H1 (cell line): ENCODE data around the gene RSPO3. TPM values are rescaled to one million over a fixed set of nuclear protein-coding genes. Genes with fewer than 3 reads are reported as not detected.

Experiments used
- CTCF ChIA-PET: fragments of 300-600 bp; sonication (Branson Sonifier 250); formaldehyde crosslinking; loops from one replicate; lab custom pipeline; 2021; ENCODE audit not compliant: partially characterized antibody; lab: Charles Lee
- POLR2A ChIA-PET: fragments of 300-600 bp; sonication (Branson Sonifier 250); formaldehyde crosslinking; loops from one replicate; lab custom pipeline; 2021; ENCODE audit warnings: inconsistent platforms; ENCODE audit not compliant: partially characterized antibody; lab: Charles Lee
- DNase-seq, 2 experiments: peaks; one replicate each; pipeline versions ENCODE4 v3.0.0 to v3.0.0-alpha.2; 2010 to 2022; ENCODE audit warnings: low spot score in 2 of 2, low read depth in 1 of 2, mixed read lengths in 1 of 2
- FAIRE-seq: peaks from 2 replicates; lab custom pipeline; 2011; peaks lifted over from hg19 to GRCh38; lab: Jason Lieb, UNC
- H2AFZ ChIP-seq: 2 replicates; pipeline ENCODE4 v1.8.1; 2012; ENCODE audit warnings: low read length, inconsistent platforms
- H2AK5ac ChIP-seq: 2 replicates; pipeline ENCODE4 v1.6.1; 2013; ENCODE audit warnings: low read depth, low read length
- H2BK120ac ChIP-seq: replicated peaks from 2 replicates; pipeline ENCODE3; 2013; ENCODE audit warnings: low read depth, low read length, inconsistent platforms
- H2BK12ac ChIP-seq: 2 replicates; pipeline ENCODE4 v1.6.1; 2013; ENCODE audit warnings: low read depth, low read length
- H2BK15ac ChIP-seq: 2 replicates; pipeline ENCODE4 v1.6.1; 2013; ENCODE audit warnings: low read length
- H2BK20ac ChIP-seq: 2 replicates; pipeline ENCODE4 v1.6.1; 2013; ENCODE audit warnings: low read length
- H2BK5ac ChIP-seq: 2 replicates; pipeline ENCODE4 v1.6.1; 2013; ENCODE audit warnings: low read depth, low read length
- H3K14ac ChIP-seq: 2 replicates; pipeline ENCODE4 v1.6.1; 2013; ENCODE audit warnings: inconsistent platforms; ENCODE audit not compliant: insufficient read length
- H3K18ac ChIP-seq: 2 replicates; pipeline ENCODE4 v1.6.1; 2013; ENCODE audit warnings: low read length; ENCODE audit errors: extremely low read depth
- H3K23ac ChIP-seq: 2 replicates; pipeline ENCODE4 v1.6.1; 2013; ENCODE audit warnings: inconsistent platforms; ENCODE audit not compliant: insufficient read length
- H3K23me2 ChIP-seq: 2 replicates; pipeline ENCODE4 v1.6.1; 2013; ENCODE audit warnings: low read depth, low read length
- H3K27ac ChIP-seq: 2 replicates; pipeline ENCODE4 v1.6.1; 2011; ENCODE audit warnings: low read depth, low read length, inconsistent platforms
- H3K27me3 ChIP-seq, 4 experiments: replicated peaks in 1 of 4; 1 replicate in 1 of 4; 2 replicates in 3 of 4; pipeline versions ENCODE4 v1.6.1 to v1.8.1; 2011 to 2013; ENCODE audit warnings: low read length in 3 of 4, mild to moderate bottlenecking in 3 of 4, inconsistent platforms in 2 of 4, mixed read lengths in 2 of 4, moderate library complexity in 1 of 4; ENCODE audit not compliant: control insufficient read depth in 3 of 4, insufficient read depth in 3 of 4; ENCODE audit errors: extremely low read depth in 1 of 4
- H3K36me3 ChIP-seq, 4 experiments: 2 replicates each; pipeline versions ENCODE4 v1.6.1 to v1.8.1; 2011 to 2013; ENCODE audit warnings: mild to moderate bottlenecking in 4 of 4, low read length in 3 of 4, moderate library complexity in 2 of 4, control low read depth in 1 of 4, inconsistent platforms in 1 of 4; ENCODE audit not compliant: insufficient read depth in 4 of 4, control insufficient read depth in 2 of 4
- H3K4ac ChIP-seq: replicated peaks from 2 replicates; pipeline ENCODE3; 2013; ENCODE audit warnings: low read length, low read depth, mixed read lengths, inconsistent platforms; ENCODE audit not compliant: insufficient read length
- H3K4me1 ChIP-seq, 4 experiments: replicated peaks in 1 of 4; 1 replicate in 1 of 4; 2 replicates in 3 of 4; pipeline versions ENCODE4 v1.6.1 to v1.8.1; 2011 to 2013; ENCODE audit warnings: low read length in 3 of 4, inconsistent platforms in 2 of 4, mixed read lengths in 1 of 4; ENCODE audit not compliant: insufficient read depth in 4 of 4, control insufficient read depth in 3 of 4
- H3K4me2 ChIP-seq, 2 experiments: 2 replicates each; pipeline versions ENCODE4 v1.6.1 to v1.8.1; 2011 to 2013; ENCODE audit warnings: low read depth in 2 of 2, low read length in 2 of 2, control low read depth in 1 of 2, inconsistent platforms in 1 of 2, mild to moderate bottlenecking in 1 of 2; ENCODE audit not compliant: insufficient read depth in 1 of 2
- H3K4me3 ChIP-seq, 4 experiments: fragments of 200-600, 300-600 bp in 1 of 4; sonication (generic), shearing (Covaris generic), sonication (Bioruptor Twin) in 1 of 4; 2 replicates each; pipeline versions ENCODE4 v1.5.1 to v1.8.1; 2011 to 2016; ENCODE audit warnings: low read length in 4 of 4, low read depth in 3 of 4, control low read depth in 2 of 4, inconsistent platforms in 2 of 4, mild to moderate bottlenecking in 2 of 4, mixed read lengths in 1 of 4, moderate library complexity in 1 of 4; ENCODE audit not compliant: insufficient read depth in 2 of 4; ENCODE audit errors: extremely low read depth in 1 of 4
- H3K56ac ChIP-seq: replicated peaks from 2 replicates; pipeline ENCODE3; 2013; ENCODE audit warnings: low read depth, mild to moderate bottlenecking, mixed read lengths, low read length, inconsistent platforms; ENCODE audit not compliant: insufficient read length
- H3K79me1 ChIP-seq: 2 replicates; pipeline ENCODE4 v1.6.1; 2013; ENCODE audit warnings: low read depth, low read length, control low read depth
- H3K79me2 ChIP-seq, 2 experiments: 2 replicates each; pipeline versions ENCODE4 v1.6.1 to v1.8.1; 2012 to 2013; ENCODE audit warnings: low read length in 2 of 2, mild to moderate bottlenecking in 2 of 2, inconsistent platforms in 1 of 2; ENCODE audit not compliant: insufficient read depth in 2 of 2, control insufficient read depth in 1 of 2
- H3K9ac ChIP-seq, 4 experiments: replicated peaks in 1 of 4; 1 replicate in 1 of 4; 2 replicates in 3 of 4; pipeline versions ENCODE4 v1.6.1 to v1.8.1; 2011 to 2013; ENCODE audit warnings: low read depth in 3 of 4, low read length in 3 of 4, control low read depth in 2 of 4, mild to moderate bottlenecking in 2 of 4, moderate library complexity in 2 of 4, inconsistent platforms in 1 of 4; ENCODE audit errors: extremely low read depth in 1 of 4
- H3K9me3 ChIP-seq, 2 experiments: 2 replicates each; pipeline versions ENCODE4 v1.6.1 to v1.8.1; 2012 to 2013; ENCODE audit warnings: mild to moderate bottlenecking in 2 of 2, moderate library complexity in 2 of 2, control low read depth in 1 of 2, inconsistent platforms in 1 of 2, low read depth in 1 of 2, low read length in 1 of 2, mixed read lengths in 1 of 2; ENCODE audit not compliant: insufficient read depth in 2 of 2
- H4K20me1 ChIP-seq, 2 experiments: replicated peaks in 1 of 2; 2 replicates each; pipeline versions ENCODE3 to v1.8.1; 2011 to 2013; ENCODE audit warnings: inconsistent platforms in 2 of 2, low read length in 2 of 2, mild to moderate bottlenecking in 1 of 2; ENCODE audit not compliant: insufficient read depth in 2 of 2, control insufficient read depth in 1 of 2
- H4K5ac ChIP-seq: 2 replicates; pipeline ENCODE4 v1.6.1; 2013; ENCODE audit warnings: low read length, low read depth, mixed read lengths, inconsistent platforms; ENCODE audit not compliant: insufficient read length
- H4K8ac ChIP-seq: 2 replicates; pipeline ENCODE4 v1.8.0; 2013; ENCODE audit warnings: mild to moderate bottlenecking, moderate library complexity, low read length, inconsistent platforms; ENCODE audit not compliant: insufficient read depth; ENCODE audit errors: extremely low read depth
- H4K91ac ChIP-seq: replicated peaks from 2 replicates; pipeline ENCODE3; 2013; ENCODE audit warnings: low read length, mixed read lengths, inconsistent platforms; ENCODE audit not compliant: insufficient read length
- EP300 ChIP-seq, 2 experiments: IDR thresholded peaks; 1 replicate in 1 of 2; 2 replicates in 1 of 2; pipeline ENCODE4 v1.6.1; 2011 to 2012; ENCODE audit warnings: low read depth in 2 of 2, low read length in 2 of 2, mild to moderate bottlenecking in 2 of 2, borderline replicate concordance in 1 of 2, inconsistent platforms in 1 of 2, moderate library complexity in 1 of 2
- RXRA ChIP-seq: IDR thresholded peaks from 2 replicates; pipeline ENCODE4 v1.6.1; 2011; ENCODE audit warnings: low read depth, mild to moderate bottlenecking, low read length, moderate library complexity; ENCODE audit not compliant: insufficient read depth
- SP1 ChIP-seq: IDR thresholded peaks from 2 replicates; pipeline ENCODE4 v1.6.1; 2011; ENCODE audit warnings: low read depth, low read length
- WGBS, 2 experiments: shearing (Covaris generic) in 1 of 2; methylation state at CpG; one replicate each; pipeline versions ENCODE4 v1.1.6 to v1.1.7; 2013 to 2015; ENCODE audit warnings: low lambda C conversion rate in 2 of 2, mixed read lengths in 2 of 2, inconsistent platforms in 1 of 2, low coverage in 1 of 2, missing lambda C conversion rate in 1 of 2; ENCODE audit not compliant: insufficient replicate concordance in 2 of 2, insufficient coverage in 1 of 2, insufficient read length in 1 of 2; ENCODE audit errors: extremely low coverage in 1 of 2, missing lambda C conversion rate in 1 of 2; 5-methylcytosine and 5-hydroxymethylcytosine counted together
- polyA plus RNA-seq, 7 experiments: library from polyadenylated mRNA; depleted of rRNA in 3 of 7; stranded (reverse) in 5 of 7; unstranded in 2 of 7; fragments of >200 nt in 5 of 7; fragments of 200-250 nt in 2 of 7; gene quantifications; 1 replicate in 5 of 7; 2 replicates in 1 of 7; 4 replicates in 1 of 7; pipeline versions ENCODE4 v1.2.1 to v1.2.3, GENCODE V29; 2011 to 2013; ENCODE audit warnings: missing spikeins in 2 of 7, mixed read lengths in 2 of 7
- total RNA-seq: library from RNA; stranded (reverse); fragmentation: NEBNext Ultra II Directional; extraction: Animal tissue kit (Norgen Biotek cat#: 25700); gene quantifications from 2 replicates; pipeline ENCODE4 v1.2.1, GENCODE V29; 2021

Gene RSPO3
- total and polyA plus RNA-seq, 2 of the 8 experiments (the other 6 are each of a cell fraction or from before 2014, with no cell fraction given), result not detected

GRCh38 chr6:127205036-127205435 is 86.6 kb downstream of the RSPO3 start:
- Histone ChIP-seq H4K20me1 (no peaks in the 10 kb centered on the region), H3K4ac (no peak overlapping the region), H3K79me2 (no peaks in the 10 kb centered on the region), H2BK12ac (no peak overlapping the region), H2BK20ac (no peak overlapping the region), H3K23me2 (no peaks in the 10 kb centered on the region), H4K5ac (no peak overlapping the region), H4K91ac (no peak overlapping the region), H3K9ac (no peak overlapping the region), H2AK5ac (no peak overlapping the region), H3K27ac (no peak overlapping the region), H3K56ac (no peak overlapping the region), H3K27me3 (no peaks in the 10 kb centered on the region), H3K14ac (no peak overlapping the region), H3K23ac (no peak overlapping the region), H2AFZ (no peak overlapping the region), H4K8ac (no peak overlapping the region), H3K36me3 (no peaks in the 10 kb centered on the region), H3K4me2 (no peak overlapping the region), H3K79me1 (no peaks in the 10 kb centered on the region), H3K9me3 (no peaks in the 10 kb centered on the region), H3K4me1 (no peaks in the 10 kb centered on the region)
- ChIA-PET POLR2A (no interaction called here), CTCF (interaction anchor here (1.9 kb wide), 1 partner anchor 18 kb away, joined by 6 read pairs; no protein-coding TSS in a partner anchor)
- 92% methylated on average over 2 of the region's 2 CpGs; no CpG with 5 or more reads in 1 of the 2 experiments for WGBS, 2 experiments
- DNase-seq (no peak), FAIRE-seq (no peak)
- no peak for TF ChIP-seq EP300 (IDR thresholded peaks at IDR 0.05; ENCODE audit: borderline replicate concordance in 1 of 2, low read depth in 2 of 2, low read length in 2 of 2)
- no peak for TF ChIP-seq RXRA
- TF ChIP-seq SP1, result no peak
- TF ChIP-seq, all 59 proteins: peak for 0
- H3K4me3 ChIP-seq, result no peak overlapping the region
- no peak overlapping the region for H2BK15ac ChIP-seq
- H3K18ac ChIP-seq, result no peak overlapping the region
- no peak overlapping the region for H2BK5ac ChIP-seq
- H2BK120ac ChIP-seq, result no peak overlapping the region
